ENCODE measurements around the gene HEATR3. TPM values are rescaled to one million over a fixed set of nuclear protein-coding genes. Genes with fewer than 3 reads are reported as not detected.
A peak's percentile ranks its signal among the peaks of the same experiment; 100 is the strongest.

HEATR3 gene
- total and polyA plus RNA-seq, 2 of the 13 experiments (the other 11 are each of a cell fraction or from before 2014, with no cell fraction given), result 22.4 to 52.4 TPM

DNA sequence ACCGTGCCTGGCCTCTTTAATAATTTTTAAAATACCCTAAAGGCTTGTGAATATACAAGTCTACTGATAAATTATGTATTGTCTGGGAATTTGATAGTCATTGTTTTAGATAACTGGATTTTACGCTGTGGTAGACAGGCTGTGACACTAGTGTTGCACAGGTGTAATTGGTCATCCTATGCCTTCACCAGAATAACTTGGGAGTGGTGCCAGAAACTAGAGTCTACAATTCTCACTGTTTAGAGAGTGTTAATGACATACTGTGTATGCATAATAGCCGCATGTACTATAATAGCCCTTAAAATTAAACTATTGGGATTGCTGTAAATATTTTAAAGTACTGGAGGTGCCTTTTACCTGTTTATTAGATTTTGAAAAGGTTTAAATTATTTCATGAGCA, 29.3 kb upstream of the HEATR3 start:
- H3K4me2 ChIP-seq (ENCODE audit: low read depth, low read length), result no peak overlapping the region
- H3K4me1 ChIP-seq (ENCODE audit: insufficient read depth, low read length), result peaks cover 74% of the 10 kb centered on the region
- intact Hi-C loops (cut with micrococcal nuclease; ENCODE audit: unreplicated experiment), result no loop called here
- no peaks in the 10 kb centered on the region for H3K79me2 ChIP-seq (ENCODE audit: insufficient read depth, low read length)
- 93% methylated on average over 3 of the region's 3 CpGs for WGBS (ENCODE audit: low lambda C conversion rate)
- H2AFZ ChIP-seq (ENCODE audit: low read length), result no peak overlapping the region
- H3K36me3 ChIP-seq (replicated peaks in 1 of 2; ENCODE audit: control insufficient read depth in 1 of 2, insufficient read depth in 2 of 2, low read length in 2 of 2), result peaks cover 1 to 19% of the 10 kb centered on the region in 2 experiments; a peak in 4 of 5 replicates
- H4K20me1 ChIP-seq (ENCODE audit: insufficient read depth, low read length), result no peaks in the 10 kb centered on the region
- FAIRE-seq (no peak), ATAC-seq (no peak), DNase-seq (ENCODE audit: low spot score) (no peak)
- ChIA-PET POLR2A (interaction anchor here (2.7 to 2.8 kb wide), 2 partner anchors 11 to 29 kb away, joined by 17 to 24 read pairs; partner anchors contain the start of genes CNEP1R1 and HEATR3), CTCF (ENCODE audit: low intra/inter-chr PET ratio, low total read pairs) (no interaction called here)
- no peak overlapping the region for H3K9ac ChIP-seq (ENCODE audit: insufficient read depth, low read depth, low read length)
- H3K27ac ChIP-seq (ENCODE audit: extremely low read length, insufficient read depth, low read length), result peak overlapping the region; percentile 81
- H3K9me3 ChIP-seq (ENCODE audit: low read length), result no peaks in the 10 kb centered on the region
- H3K27me3 ChIP-seq (ENCODE audit: control insufficient read depth in 1 of 2, insufficient read depth in 2 of 2, low read length in 2 of 2), result no peaks in the 10 kb centered on the region
- BruUV-seq (replicated peaks), result no TSS peak
- in situ Hi-C loops (cut with HindIII; ENCODE audit: extremely low pct_ligation_motif_present, low pct_unique_long_range_greater_than_20kb), result loop anchor here (25.0 kb wide), 1 partner anchor 326 kb away; the partner anchor contains the start of gene BRD7
- H3K4me3 ChIP-seq (replicated peaks in 1 of 3; ENCODE audit: insufficient read depth in 1 of 3, low read depth in 2 of 3, low read length in 3 of 3), result no peak overlapping the region
- TF ChIP-seq ZZZ3 (CRISPR knock-in tag; IDR thresholded peaks at IDR 0.05; ENCODE audit: borderline replicate concordance), result no peak
- TF ChIP-seq CCDC6 (CRISPR knock-in tag; IDR thresholded peaks at IDR 0.05), result no peak
- TF ChIP-seq U2AF2 (IDR thresholded peaks at IDR 0.05; ENCODE audit: low read depth, low read length), result no peak

DNA sequence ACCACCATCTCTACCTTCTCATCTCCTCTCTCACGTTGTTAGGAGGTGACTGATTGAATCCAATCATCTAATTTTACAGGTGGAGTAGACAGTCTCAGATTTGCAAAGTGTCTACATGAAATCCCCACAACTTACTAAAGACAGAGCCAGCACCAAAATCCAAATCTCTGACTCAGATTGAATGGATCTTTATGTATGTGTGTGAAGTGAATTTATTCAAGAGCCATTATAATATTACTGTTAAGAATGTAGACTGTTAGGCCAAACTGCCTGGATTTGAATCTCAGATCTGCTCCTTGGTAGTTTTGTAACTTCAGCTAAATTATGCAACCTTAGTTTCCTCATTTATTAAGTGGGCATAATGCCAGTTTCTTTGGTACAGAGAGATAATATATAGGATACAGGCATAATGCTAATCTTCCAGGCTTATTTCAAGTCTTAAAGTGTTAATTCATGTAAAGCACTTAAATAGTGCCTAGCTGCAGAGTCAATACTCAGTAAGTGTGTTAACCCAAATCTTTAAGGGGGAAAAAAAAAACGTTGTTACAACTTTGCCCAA, 28.0 kb upstream of the HEATR3 start:
- FAIRE-seq (no peak), ATAC-seq (no peak), DNase-seq (ENCODE audit: low spot score) (no peak)
- no peaks in the 10 kb centered on the region for H3K9me3 ChIP-seq (ENCODE audit: low read length)
- CTCF ChIA-PET (ENCODE audit: low intra/inter-chr PET ratio, low total read pairs), result no interaction called here
- H2AFZ ChIP-seq (ENCODE audit: low read length), result no peak overlapping the region
- H3K79me2 ChIP-seq (ENCODE audit: insufficient read depth, low read length), result no peaks in the 10 kb centered on the region
- peak; percentile 16; the same call in 1 of the 2 replicates for TF ChIP-seq CEBPB (IDR thresholded peaks at IDR 0.05; ENCODE audit: borderline replicate concordance, low read depth, low read length)
- TF ChIP-seq ZNF83 (CRISPR knock-in tag; IDR thresholded peaks at IDR 0.05; ENCODE audit: borderline replicate concordance), result no peak
- H3K4me3 ChIP-seq (replicated peaks in 1 of 3; ENCODE audit: insufficient read depth in 1 of 3, low read depth in 2 of 3, low read length in 3 of 3), result no peak overlapping the region
- no peaks in the 10 kb centered on the region for H3K27me3 ChIP-seq (ENCODE audit: control insufficient read depth in 1 of 2, insufficient read depth in 2 of 2, low read length in 2 of 2)
- POLR2A ChIA-PET, result interaction anchor here (1.6 to 1.8 kb wide), 2 partner anchors 13 to 28 kb away, joined by 8 to 9 read pairs; partner anchors contain the start of genes CNEP1R1 and HEATR3
- H3K4me1 ChIP-seq (ENCODE audit: insufficient read depth, low read length), result peaks cover 72% of the 10 kb centered on the region
- H3K4me2 ChIP-seq (ENCODE audit: low read depth, low read length), result no peak overlapping the region
- in situ Hi-C loops (cut with HindIII; ENCODE audit: extremely low pct_ligation_motif_present, low pct_unique_long_range_greater_than_20kb), result loop anchor here (25.0 kb wide), 1 partner anchor 325 kb away; the partner anchor contains the start of gene BRD7
- H4K20me1 ChIP-seq (ENCODE audit: insufficient read depth, low read length), result no peaks in the 10 kb centered on the region
- no peak overlapping the region for H3K9ac ChIP-seq (ENCODE audit: insufficient read depth, low read depth, low read length)
- H3K36me3 ChIP-seq (replicated peaks in 1 of 2; ENCODE audit: control insufficient read depth in 1 of 2, insufficient read depth in 2 of 2, low read length in 2 of 2), result peaks cover 1 to 7% of the 10 kb centered on the region in 2 experiments; a peak in 3 of 5 replicates
- intact Hi-C loops (cut with micrococcal nuclease; ENCODE audit: unreplicated experiment), result no loop called here
- no peak overlapping the region for H3K27ac ChIP-seq (ENCODE audit: extremely low read length, insufficient read depth, low read length)
- WGBS (ENCODE audit: low lambda C conversion rate), result 58% methylated on average over 2 of the region's 2 CpGs
- no TSS peak for BruUV-seq (replicated peaks)

Measured in HepG2 (cell line).